ENCODE measurements around the gene ELFN2.

The ELFN2 gene

DNA sequence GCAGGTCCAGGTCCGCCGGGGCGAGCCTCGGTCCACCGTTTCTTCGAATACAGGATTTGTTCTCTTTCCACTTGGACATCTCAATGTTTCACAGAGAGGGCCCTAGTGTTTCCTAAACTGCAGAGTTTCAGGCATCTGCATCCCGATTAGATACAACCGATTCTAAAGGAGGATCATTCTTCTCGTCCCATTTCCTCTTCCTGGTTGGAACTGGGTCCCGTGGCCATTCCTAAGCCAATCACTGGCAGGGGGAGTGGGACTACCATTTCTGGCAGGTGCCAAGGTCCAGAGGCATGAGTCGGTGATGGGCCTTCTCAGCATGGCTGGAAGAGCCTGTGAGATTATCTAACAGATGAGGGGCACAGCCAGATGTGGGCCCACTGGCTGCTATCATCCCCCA lies 68.9 kb downstream of the ELFN2 start:
- DNase-seq (ENCODE audit: low read depth in 2 of 2): no peak

DNA sequence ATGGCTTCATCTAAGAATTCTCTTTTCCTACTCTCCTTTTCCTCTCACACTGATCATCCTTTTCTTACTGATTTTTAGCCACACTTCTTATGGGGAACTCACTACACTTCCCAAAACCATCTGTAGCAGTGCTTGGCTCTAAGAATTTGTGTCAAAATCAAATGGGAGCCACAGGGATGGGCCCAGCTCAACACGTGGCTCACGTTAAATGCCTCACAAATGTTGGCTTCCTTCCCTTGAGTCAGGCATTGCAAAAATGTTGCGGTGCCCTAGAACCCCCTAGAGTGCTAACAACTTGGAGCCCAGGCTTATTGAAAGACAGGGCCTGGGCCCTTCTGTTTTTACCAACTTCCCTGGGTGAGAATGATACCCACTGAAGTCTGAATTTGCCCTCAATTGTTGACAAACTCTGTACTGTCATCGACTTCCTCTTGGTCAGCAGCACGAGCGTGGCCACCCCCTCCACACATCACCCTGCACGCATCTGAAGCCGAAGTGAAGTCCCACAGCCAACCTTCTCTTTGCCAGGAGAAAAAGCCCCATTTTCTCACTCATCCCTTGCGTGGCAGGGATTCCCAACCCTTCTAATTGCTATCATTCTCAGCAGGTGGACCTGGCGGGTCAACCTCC lies 69.7 kb downstream of the ELFN2 start:
- no peak for DNase-seq (ENCODE audit: low read depth in 2 of 2)

DNA sequence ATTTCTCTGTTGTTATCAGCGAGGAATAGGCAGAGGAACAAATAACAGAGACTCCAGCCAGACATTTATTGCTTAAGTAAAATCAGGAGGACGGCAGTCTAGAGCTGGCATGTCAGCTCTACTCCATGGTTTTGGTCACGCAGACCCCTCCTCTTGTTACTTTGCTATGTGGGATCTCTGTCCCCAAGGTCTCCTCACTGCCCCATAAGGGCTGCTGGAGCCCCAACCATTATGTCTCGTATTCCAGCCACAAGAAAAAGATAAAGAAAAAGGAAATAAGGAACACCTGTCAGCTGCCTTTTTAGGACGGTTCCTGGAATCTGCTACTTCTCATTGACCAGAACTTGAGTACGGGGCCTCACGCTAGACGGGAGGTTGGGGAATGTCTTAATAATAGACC lies 70.4 kb downstream of the ELFN2 start:
- DNase-seq (ENCODE audit: low read depth in 2 of 2): no peak

DNA sequence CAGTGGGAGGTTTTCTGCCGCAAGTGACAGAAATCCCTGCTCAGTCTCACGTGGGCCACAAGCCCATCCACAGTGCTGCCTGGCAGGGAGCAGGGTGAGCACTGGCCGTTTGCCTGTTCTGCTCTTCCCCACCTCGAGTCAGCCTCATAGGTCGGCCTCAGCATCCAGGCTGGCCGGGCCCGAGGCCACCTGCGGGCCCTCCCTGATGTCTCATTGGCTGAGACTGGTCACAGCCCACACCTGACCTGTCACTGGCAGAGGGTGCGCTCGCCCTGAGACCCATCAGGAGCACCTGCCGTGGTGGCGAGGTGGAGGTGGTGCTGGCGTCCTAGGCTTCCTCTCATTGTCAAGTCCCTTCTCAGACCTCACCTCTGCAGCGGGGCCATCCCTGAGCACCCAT lies 72.1 kb downstream of the ELFN2 start:
- DNase-seq (ENCODE audit: low read depth in 2 of 2): no peak

DNA sequence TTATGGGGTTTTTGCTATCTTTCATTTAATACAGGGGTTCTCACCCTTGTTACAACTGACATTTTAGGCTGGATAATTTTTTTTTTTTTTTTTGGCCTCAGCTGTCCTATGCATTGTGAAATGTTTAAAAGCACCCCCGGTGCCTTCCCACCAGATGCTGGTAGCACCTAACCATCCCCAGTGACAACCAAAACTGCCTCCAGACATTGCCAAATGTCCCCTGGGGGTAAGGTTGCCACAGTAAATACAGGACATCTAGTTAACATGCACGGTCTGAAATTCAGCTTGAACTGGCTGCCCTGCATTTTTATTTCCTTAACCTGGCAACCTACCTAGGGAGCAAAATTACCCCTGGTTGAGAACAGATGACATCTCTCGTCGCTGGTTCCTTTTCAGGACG lies 72.6 kb downstream of the ELFN2 start:
- no peak for DNase-seq (ENCODE audit: low read depth in 2 of 2)

DNA sequence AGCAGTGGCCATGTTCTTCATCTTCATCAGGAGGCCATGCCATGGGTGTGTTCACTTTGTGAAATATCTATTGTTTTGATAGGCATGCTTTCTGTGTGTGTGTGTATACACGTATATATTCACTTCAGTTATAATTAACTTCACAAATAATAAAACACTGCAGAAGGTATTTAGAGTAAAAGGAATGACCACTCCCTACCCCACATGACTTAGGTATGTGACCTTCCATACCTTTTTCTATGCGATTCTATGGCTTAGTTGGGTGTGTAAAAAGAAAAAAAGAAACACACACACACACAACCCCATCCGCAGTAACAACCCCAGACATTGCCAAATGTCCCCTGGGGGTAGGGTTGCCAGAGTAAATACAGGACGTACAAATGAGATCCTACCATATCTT lies 73.0 kb downstream of the ELFN2 start:
- no peak for DNase-seq (ENCODE audit: low read depth in 2 of 2)

DNA sequence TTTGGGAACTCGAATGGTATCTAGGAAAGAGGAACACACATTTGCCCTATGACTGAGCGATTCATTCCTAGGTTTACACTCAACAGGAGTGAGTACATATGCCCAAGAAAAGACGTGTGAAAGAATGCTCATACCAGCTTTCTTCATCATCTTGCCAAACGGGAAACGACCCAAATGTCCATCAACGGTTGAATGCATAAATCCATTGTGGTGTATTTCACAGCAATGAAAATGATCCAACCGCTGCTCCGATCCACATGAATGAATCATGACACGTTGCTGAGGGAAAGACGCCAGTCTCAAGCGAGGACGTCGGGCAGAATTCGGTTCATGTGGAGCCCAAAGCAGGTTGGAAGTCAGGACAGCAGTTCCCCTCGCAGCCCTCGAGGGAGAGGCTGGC lies 73.4 kb downstream of the ELFN2 start:
- no peak for DNase-seq (ENCODE audit: low read depth in 2 of 2)

DNA sequence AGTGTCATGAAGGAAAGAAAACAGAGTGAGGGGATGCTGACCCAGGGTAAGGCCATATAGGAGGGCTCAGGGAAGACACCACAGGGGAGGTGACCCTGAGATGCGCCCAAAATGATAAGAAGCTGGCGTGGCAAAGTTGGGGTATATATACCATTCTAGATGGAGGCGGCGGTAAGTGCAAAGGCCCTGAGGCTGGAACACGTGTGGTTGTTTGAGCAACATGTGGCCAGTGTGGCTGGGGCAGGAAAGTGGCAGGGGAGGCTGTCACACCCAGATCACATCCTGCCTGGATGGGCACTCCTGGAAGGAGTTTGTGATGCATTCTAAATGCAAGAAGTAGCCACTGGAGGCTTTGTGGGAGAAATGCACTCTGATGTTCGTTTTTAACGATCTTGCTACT lies 74.8 kb downstream of the ELFN2 start:
- DNase-seq (ENCODE audit: low read depth in 2 of 2): no peak

DNA sequence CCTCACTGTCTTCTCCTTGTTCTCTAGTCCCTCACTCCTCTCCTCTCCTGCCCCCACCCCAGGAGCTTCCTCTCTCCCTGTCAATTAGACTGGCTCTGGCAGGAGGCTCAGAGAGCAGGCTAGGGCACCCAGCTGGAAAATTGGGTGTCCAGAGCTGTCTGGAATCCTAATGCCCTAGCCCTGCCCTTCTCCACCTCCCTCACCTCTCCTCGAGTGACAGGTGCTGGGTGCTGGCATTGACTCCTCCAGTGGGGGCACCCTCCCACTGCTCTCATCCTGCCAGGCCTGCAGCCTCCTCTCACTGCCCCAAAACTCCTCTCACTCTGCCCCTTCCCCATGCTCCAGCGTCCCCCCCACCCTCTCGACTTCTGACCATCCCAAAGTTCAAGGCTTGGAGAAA lies 76.0 kb downstream of the ELFN2 start:
- no peak for DNase-seq (ENCODE audit: low read depth in 2 of 2)

DNA sequence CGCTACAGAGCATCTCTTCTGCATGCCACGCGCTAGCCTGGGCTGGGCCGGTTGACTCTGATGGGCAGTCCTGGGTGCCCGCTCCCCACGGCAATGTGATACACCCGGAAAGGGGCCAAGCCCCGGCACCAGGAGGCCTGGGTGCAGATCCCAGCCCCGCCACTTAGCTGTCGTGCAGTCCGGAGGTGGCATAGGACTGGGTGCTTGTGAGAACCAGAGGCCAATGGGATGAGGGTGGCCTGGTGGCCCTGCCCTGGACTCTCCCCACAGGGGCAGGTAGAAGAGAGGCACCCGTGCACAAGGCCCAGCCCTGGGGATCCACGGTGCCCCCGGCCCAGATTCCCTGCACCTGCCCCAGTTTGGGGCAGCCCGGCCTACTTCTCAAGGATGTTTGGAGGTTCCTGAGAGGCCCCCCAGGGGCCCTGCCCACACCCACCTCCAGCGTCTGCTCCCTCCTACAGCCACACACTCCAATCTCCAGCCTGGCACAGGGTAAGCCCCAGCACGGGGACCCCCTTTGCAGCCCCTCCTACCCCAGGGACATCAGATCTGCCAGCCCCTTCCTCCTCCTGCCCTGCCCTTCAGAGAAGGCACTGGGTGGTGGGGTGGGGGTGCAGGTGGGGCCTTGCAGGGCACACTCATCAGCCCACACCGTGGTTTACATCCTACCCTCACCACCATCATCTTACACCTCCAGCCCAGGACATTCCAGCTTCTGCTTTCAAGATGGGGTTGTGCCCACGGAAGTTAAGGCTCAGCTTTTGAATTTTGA lies 78.0 kb downstream of the ELFN2 start:
- DNase-seq (ENCODE audit: low read depth in 2 of 2): no peak

DNA sequence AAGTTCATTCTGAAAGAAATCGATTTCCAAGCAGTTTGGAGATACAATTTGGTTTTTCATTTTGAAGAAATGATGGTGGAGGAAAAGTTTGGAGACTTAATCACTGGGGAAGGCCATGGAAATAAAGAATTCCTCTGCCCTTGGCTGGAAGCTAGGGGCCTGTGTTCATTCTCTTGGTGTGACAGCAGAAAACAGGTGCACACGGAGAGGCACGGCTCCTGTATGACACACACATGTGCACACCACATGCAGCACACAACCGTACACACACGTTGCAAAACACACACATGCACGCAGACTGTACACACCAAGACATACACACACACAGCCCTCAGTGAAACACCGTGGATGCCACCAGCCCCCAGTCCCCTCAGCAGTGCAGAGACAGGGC lies 80.8 kb downstream of the ELFN2 start:
- no peak for DNase-seq (ENCODE audit: low read depth in 2 of 2)

DNA sequence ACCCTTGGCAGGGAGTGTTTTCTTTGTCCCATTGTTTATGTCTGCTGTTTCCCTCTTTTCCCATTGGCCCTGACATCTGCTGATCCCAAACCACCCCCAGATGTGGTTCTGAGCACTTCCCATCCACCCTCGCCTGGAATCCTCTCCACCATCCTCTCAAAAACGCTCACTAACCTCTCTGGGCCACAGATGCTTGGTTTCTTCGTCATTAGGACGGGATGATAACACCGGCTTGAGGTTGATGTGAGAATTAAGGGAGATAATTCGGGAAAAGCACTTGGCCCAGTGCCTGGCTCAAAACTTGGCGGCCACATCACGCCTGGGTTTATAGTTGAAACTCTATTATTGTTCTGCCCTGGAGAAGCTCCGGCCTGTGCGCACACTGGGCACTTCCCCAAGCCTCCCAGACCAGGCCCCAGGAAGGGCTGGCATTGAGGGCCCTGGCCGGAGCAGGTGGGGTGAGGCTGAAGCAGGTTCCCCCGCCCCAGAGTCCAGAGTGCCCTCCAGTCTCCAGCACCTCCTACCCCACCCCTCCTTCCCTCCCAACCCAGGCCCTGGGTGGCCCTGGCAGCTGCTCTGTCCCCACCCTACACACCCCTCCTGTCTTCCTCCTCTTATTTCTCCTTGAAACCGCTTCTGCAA lies 81.3 kb downstream of the ELFN2 start:
- DNase-seq (ENCODE audit: low read depth in 2 of 2): no peak

DNA sequence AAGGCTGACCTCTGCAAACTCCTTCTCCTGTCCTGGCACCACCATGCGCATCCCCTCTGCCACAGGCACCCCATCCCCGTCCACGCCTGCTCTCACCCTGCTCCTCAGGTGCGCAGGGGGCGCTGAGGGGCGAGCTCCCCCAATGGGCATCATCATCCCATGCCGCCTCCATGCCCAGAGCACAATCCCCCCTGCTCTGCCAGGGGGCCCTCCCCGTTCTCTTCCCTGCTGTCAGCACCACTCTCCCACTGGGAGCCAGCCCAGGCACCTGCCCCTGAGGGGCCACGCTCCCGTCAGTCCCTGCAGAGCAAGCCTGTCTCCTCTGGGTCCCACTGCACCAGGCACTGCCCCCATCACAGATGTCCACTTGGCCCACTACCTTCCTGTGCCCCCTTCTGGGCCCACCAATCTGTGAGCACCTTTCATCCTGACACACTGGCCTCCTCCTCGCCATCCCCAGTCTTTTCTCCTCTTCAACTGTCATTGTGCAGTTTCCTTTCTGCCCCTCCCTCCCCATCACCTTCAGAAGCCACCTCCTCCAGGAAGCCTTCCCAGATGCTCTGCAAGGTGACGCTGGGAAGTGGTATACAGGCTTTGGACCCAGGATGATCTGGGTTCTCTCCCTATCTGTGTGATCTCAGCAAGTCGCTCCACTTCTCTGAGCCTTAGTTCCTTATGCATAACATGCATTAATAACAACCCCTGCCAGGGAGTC lies 82.4 kb downstream of the ELFN2 start:
- DNase-seq (ENCODE audit: low read depth in 2 of 2): no peak

DNA sequence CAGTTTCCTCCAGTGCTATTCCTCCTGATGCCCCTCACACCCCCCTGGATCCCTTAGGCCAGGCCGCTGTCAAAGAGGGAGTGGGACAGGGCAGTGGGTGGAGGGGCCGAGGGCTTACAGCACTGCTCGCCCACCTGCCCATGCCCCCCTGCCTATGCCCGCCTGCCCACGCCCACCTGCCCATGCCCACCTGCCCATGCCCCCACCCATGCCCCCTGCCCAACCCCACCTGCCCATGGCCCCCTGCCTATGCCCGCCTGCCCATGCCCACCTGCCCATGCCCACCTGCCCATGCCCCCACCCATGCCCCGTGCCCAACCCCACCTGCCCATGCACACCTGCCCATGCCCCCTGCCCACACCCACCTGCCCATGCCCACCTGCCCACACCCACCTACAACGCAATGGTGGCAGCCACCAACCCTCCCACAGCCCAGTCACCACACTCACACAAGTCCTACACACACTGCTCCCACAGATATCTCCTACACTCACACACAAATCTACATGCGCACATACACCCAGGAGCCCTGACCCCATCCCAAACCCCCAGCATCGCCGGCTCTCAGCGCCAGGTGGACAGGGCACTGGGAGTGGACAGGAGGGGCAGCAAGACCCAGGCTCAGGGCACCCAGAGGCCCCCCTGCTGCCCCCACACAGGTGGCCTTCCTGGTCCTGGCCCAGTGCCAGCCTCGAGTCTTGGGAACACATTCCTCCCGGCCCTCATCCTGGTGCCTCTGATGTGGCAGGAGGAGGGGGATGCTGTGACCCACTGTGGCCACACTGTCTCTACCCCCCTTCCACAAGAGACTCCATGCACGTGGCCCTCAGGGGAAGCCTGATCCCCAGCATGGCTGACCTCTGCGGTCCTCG lies 83.2 kb downstream of the ELFN2 start:
- no peak for DNase-seq (ENCODE audit: low read depth in 2 of 2)

DNA sequence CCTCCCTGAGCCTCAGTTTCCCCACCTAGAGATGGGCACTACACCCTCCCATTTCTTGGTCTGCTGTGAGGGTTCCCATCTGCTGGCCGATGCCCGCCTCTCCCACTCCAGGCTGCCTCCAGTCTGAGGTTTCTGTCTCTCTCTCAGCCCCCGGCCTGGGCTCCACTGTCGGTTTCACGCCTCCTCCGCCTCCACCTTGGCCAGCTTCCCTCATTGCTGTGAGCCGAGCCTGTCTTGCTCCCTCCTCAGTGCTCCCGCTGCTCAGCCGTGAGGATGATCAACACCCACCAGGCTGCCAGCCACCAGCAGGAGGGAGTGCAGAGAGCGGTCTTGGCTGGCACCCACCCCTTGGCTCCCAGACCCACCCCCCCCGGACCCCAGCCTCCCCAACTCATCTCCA lies 83.9 kb downstream of the ELFN2 start:
- DNase-seq (ENCODE audit: low read depth in 2 of 2): no peak

DNA sequence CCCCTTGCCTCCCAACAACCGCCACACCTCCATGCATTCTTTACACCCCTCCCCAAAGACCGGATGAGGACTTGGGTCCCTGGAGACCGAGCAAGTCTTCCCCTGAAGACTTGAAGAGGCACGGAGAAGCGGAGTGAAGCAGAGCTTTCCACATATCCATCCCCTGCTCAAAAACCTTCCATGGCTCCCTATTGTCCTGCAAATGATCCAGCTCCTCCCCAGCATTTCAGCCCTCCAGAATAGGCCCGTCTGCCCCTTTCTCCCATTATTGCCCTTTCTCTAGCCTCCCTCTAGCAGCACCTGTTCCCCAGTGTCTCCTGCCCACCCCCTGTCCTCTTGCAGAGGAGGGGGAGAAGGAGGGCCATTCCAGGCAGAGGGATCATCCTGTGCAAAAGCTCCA lies 85.2 kb downstream of the ELFN2 start:
- no peak for DNase-seq (ENCODE audit: low read depth in 2 of 2)

DNA sequence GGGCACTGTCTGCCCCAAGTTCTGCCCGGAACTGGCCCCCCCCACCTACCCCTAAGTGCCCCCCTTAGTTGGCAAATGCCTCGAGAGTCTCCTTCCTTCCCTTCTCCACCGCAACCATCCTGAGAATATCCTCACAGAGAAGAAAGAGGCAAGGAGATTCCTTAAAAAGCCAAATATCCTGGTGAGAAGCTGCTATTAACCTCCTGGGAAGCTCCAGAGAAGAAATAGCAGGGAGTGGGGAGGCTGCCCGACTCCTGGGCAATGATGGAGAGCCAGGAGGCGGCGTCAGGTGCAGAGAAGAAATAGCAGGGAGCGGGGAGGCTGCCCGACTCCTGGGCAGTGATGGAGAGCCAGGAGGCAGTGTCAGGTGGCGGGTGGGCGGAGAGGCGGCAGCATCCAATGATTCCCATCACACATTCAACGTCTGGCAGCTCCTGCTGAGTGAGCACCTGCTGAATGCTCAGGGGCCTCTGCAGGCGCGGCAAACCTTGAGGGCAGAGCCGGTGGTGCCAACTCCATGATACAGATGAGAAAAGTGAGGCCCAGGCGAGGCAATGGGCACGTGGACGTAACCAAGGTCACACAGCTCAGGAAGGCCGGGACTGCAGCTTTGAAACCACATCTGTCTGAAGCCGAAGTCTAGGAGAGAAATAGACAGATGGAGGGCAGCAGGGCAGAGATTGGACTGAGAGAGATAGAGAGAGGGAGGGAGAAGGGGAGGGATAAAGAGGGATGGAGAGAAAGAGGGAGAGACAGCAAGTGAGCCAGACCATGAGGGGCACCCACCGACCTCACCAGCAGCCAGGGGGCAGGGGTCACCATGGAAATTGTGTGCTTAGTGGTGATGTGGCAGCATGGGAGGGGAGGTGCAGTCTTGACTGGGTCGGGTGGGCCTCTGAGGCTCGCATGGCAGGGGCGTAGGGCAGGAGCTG lies 86.7 kb downstream of the ELFN2 start:
- DNase-seq (ENCODE audit: low read depth in 2 of 2): no peak

DNA sequence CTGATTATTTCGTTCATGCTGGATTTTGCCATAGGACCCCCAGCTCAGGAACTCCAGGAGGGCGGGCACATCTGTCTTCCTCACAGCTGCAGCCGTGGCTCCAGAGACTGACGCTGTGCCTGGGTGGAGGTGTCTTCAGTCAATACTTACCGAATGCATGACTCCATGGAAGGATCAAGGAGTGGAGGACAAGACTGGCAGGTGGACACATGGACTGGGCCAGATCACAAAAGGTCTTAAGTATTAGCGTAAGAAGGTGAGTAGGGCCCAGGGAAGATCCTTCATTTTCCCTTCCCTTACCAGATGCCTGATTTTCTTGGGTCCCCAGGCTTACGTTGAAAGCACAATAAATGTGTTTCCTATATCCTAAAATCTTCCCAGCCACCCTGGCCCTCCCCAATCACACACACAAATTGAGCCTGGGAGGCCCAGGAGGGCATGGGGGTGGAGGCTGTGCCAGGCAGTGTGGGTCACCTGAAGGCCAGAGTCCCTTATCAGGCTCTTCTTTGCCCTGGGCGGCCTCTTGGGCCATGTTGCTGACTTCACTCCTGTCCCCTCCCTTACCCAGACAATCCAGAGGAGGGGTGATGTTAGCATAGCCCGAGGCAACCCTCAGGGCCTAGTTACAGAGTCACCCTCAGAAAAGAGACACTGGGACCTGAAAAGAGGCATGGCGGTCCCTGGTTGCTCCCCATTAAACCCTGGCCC lies 88.6 kb downstream of the ELFN2 start:
- no peak for DNase-seq (ENCODE audit: low read depth in 2 of 2)

DNA sequence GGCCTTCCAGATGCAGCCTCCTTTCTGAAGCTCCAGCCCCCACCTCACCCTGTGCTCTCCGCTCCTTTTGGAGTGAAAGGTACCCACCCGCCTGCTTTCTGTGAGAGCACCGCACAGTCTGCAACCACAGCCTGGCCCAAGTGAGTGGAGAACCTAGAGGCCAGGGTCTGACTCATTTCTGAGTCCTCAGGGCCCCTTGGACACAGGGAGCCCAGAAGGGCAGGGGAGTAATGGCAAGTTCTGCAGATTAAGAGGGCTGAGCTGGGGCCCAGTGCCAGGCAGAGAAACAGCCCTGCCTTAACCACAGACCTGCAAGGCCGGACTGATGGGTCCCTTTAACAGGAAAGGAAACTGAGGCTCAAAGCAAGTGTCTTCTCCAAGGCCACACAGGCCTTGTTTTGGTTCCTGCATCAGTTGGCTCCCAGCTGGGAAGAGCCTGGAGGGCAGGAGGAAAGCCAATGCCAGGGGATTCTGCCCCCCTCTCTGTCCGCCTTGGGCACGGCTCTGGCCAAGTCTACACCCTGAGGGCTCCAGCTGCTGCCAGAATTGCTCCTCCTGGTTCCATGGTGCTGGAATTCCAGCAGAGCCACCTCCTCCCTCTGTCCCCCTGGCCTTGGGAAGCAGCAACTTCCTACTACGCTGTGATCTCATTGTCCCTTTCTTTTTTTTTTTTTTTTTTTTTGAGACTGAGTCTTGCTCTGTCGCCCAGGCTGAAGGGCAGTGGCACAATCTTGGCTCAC lies 89.9 kb downstream of the ELFN2 start:
- DNase-seq (ENCODE audit: low read depth in 2 of 2): no peak

All from stimulated activated CD4-positive, alpha-beta T cell treated with anti-CD3 and anti-CD28 coated beads, Interleukin-4, amount 100 ng/mL, for 48 hours (primary cell).